ENCODE data around the gene HIVEP3.
A peak's percentile ranks its signal among the peaks of the same experiment; 100 is the strongest.

Gene HIVEP3

DNA sequence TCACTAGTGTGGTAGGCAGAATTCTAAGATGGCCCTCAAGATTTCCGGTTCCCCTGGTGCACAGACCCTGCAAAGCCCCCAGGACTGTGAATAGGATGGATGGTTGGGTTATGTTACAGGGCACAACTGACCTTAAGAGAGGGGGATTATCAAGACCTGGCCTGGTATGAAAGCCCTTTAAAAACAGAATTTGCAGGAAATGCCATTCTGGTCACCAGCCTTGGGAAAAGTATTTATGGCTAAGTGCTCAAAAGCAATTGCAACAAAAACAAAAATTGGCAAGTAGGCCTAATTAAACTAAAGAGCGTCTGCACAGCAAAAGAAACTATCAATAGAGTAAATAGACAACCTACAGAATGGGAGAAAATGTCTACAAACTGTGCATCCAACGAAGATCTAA, 289.6 kb downstream of the HIVEP3 start:
- Histone ChIP-seq H3K4me3 (ENCODE audit: low read depth, low read length) (no peak overlapping the region), H3K36me3 (ENCODE audit: control insufficient read depth in 2 of 2, insufficient read depth in 1 of 2, low read length in 2 of 2) (no peaks in the 10 kb centered on the region), H3K4me1 (ENCODE audit: control insufficient read depth, insufficient read depth, low read length) (no peaks in the 10 kb centered on the region), H3K27ac (ENCODE audit: extremely low read depth, low read depth, low read length) (no peak overlapping the region), H3K9me3 (ENCODE audit: control insufficient read depth, insufficient read depth, low read depth, low read length) (no peaks in the 10 kb centered on the region)
- CTCF ChIA-PET: no interaction called here
- POLR2A ChIA-PET: no interaction called here
- TF ChIP-seq KLF7 (tag by site-specific recombination; IDR thresholded peaks at IDR 0.05; ENCODE audit: borderline replicate concordance): no peak
- TF ChIP-seq ZNF707 (tag by site-specific recombination; IDR thresholded peaks at IDR 0.05): no peak
- TF ChIP-seq, protein P1, sequence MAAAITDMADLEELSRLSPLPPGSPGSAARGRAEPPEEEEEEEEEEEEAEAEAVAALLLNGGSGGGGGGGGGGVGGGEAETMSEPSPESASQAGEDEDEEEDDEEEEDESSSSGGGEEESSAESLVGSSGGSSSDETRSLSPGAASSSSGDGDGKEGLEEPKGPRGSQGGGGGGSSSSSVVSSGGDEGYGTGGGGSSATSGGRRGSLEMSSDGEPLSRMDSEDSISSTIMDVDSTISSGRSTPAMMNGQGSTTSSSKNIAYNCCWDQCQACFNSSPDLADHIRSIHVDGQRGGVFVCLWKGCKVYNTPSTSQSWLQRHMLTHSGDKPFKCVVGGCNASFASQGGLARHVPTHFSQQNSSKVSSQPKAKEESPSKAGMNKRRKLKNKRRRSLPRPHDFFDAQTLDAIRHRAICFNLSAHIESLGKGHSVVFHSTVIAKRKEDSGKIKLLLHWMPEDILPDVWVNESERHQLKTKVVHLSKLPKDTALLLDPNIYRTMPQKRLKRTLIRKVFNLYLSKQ (tag by site-specific recombination; IDR thresholded peaks at IDR 0.05; ENCODE audit: borderline replicate concordance): no peak
- no peak for TF ChIP-seq ZNF19 (tag by site-specific recombination; IDR thresholded peaks at IDR 0.05; ENCODE audit: low read depth)

DNA sequence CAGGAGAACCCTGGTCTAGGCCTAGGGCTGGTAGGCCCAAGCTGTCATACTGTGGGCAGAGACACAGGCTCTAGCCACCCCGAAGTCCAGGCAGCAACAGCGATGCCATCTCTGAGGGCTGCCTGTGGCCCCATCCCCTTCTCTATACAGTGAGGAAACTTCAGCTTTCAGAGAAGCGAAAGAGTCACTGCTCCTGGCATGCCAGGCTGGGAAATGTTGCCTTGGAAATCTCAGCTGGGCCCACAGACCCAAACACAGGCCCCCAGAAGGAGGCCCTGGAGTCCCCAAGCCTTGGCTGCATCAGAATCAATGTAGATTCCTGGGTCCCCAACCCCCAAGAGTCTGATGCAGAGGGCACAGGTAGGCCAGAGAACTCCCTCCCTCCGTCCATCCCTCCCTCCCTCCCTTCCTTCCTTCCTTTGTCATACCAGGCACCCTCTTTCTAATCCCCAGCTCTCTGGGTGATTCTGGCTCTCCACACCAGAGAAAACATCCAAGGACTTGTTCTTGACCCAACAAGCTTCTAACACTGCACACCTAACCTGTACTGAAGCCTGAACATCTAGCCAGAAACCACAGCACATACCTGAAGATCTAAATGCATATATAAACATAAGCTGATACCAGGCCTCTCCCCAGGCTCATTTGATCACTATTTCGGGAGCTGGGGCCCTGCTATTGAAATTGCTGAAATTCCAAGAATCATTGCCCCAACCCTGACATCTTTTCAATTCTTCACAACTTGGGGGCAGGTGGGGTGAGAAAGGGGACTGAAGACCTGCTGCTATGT, 291.0 kb downstream of the HIVEP3 start:
- ChIA-PET POLR2A (no interaction called here), CTCF (no interaction called here)
- Histone ChIP-seq H3K4me1 (ENCODE audit: control insufficient read depth, insufficient read depth, low read length) (peaks cover 7% of the 10 kb centered on the region), H3K27ac (ENCODE audit: extremely low read depth, low read depth, low read length) (no peak overlapping the region), H3K9me3 (ENCODE audit: control insufficient read depth, insufficient read depth, low read depth, low read length) (no peaks in the 10 kb centered on the region), H3K36me3 (ENCODE audit: control insufficient read depth in 2 of 2, insufficient read depth in 1 of 2, low read length in 2 of 2) (no peaks in the 10 kb centered on the region), H3K4me3 (ENCODE audit: low read depth, low read length) (no peak overlapping the region)
- TF ChIP-seq, protein P2, sequence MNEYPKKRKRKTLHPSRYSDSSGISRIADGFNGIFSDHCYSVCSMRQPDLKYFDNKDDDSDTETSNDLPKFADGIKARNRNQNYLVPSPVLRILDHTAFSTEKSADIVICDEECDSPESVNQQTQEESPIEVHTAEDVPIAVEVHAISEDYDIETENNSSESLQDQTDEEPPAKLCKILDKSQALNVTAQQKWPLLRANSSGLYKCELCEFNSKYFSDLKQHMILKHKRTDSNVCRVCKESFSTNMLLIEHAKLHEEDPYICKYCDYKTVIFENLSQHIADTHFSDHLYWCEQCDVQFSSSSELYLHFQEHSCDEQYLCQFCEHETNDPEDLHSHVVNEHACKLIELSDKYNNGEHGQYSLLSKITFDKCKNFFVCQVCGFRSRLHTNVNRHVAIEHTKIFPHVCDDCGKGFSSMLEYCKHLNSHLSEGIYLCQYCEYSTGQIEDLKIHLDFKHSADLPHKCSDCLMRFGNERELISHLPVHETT (tag by site-specific recombination; IDR thresholded peaks at IDR 0.05): no peak
- no peak for TF ChIP-seq TRIM28 (IDR thresholded peaks at IDR 0.05; ENCODE audit: borderline replicate concordance, low read length)
- TF ChIP-seq, protein P3, sequence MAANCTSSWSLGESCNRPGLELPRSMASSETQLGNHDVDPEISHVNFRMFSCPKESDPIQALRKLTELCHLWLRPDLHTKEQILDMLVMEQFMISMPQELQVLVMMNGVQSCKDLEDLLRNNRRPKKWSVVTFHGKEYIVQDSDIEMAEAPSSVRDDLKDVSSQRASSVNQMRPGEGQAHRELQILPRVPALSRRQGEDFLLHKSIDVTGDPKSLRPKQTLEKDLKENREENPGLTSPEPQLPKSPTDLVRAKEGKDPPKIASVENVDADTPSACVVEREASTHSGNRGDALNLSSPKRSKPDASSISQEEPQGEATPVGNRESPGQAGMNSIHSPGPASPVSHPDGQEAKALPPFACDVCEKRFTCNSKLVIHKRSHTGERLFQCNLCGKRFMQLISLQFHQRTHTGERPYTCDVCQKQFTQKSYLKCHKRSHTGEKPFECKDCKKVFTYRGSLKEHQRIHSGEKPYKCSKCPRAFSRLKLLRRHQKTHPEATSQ (tag by site-specific recombination; IDR thresholded peaks at IDR 0.05): no peak
- TF ChIP-seq ZNF610 (tag by site-specific recombination; IDR thresholded peaks at IDR 0.05; ENCODE audit: borderline replicate concordance): no peak
- TF ChIP-seq ZIC2 (tag by site-specific recombination; IDR thresholded peaks at IDR 0.05): no peak
- no peak for TF ChIP-seq ZNF155 (tag by site-specific recombination; IDR thresholded peaks at IDR 0.05)
- no peak for TF ChIP-seq ZNF10 (tag by site-specific recombination; IDR thresholded peaks at IDR 0.05)

DNA sequence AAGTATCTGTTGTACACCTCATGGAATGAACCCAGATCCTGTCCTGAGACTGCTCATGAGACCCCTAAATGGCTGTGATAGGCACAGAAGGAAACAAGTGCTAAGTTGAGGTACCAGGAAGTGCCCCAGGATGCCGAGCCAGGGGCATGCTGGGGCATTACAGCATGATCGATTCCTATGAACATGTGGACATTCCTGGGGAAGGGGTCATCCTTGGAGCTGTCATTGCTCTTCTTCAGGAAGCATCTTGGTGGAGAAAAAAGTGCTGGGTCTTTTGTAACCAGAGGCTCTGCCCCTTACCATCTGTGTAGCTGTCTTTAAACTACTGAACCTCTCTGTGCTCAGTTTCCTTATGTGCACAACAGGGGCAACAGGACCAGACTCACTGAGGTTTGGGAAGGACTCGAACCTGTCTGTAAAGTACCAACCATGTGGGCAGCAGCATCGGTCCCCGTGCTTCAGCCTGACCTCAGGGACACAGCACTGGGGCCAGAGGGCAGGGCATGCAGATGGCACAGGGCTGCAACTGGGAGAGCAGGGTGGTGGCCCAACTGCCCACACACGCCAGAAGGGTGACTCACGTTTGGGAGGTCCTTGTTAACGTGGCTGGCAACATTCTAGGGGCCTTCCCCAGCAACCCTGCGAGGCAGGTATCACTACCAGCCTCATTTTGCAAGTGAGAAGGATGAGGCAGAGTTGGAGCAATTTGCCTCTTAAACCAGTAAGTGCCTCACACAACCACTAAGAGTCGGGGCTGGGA, 291.9 kb downstream of the HIVEP3 start:
- CTCF ChIA-PET: interaction anchor here (0.7 kb wide), 1 partner anchor 217 kb away, joined by 3 read pairs; no protein-coding TSS in a partner anchor
- H3K4me1 ChIP-seq (ENCODE audit: control insufficient read depth, insufficient read depth, low read length): peaks cover 7% of the 10 kb centered on the region
- no peaks in the 10 kb centered on the region for H3K9me3 ChIP-seq (ENCODE audit: control insufficient read depth, insufficient read depth, low read depth, low read length)
- no peak for TF ChIP-seq ZNF354C (tag by site-specific recombination; IDR thresholded peaks at IDR 0.05; ENCODE audit: borderline replicate concordance, low read depth)
- peak; percentile 30; the same call in 1 of the 2 replicates for TF ChIP-seq ZFHX2 (tag by site-specific recombination; conservative IDR thresholded peaks at IDR 0.05)
- POLR2A ChIA-PET: no interaction called here
- no peak overlapping the region for H3K4me3 ChIP-seq (ENCODE audit: low read depth, low read length)
- no peak overlapping the region for H3K27ac ChIP-seq (ENCODE audit: extremely low read depth, low read depth, low read length)
- no peaks in the 10 kb centered on the region for H3K36me3 ChIP-seq (ENCODE audit: control insufficient read depth in 2 of 2, insufficient read depth in 1 of 2, low read length in 2 of 2)

All from HEK293 (cell line).